SK-N-SH treated with all-trans-retinoic acid at 6 μM for 48 hours (cell line): ENCODE results near the gene SDK1.

ENCODE experiments used
- ARNTL ChIP-seq: fragments of 450-650 bp; formaldehyde crosslinking; IDR thresholded peaks from 2 replicates; pipeline ENCODE4 v1.5.0; 2020; ENCODE audit warnings: low read depth, mild to moderate bottlenecking, moderate library complexity, borderline replicate concordance
- CREB5 ChIP-seq: fragments of 250-450 bp; sonication (Bioruptor Pico); IDR thresholded peaks from 2 replicates; pipeline ENCODE4 v1.5.1; 2020; ENCODE audit warnings: low read depth, mild to moderate bottlenecking, moderate library complexity
- CSRNP3 ChIP-seq: fragments of 250-450 bp; sonication (Bioruptor Pico); IDR thresholded peaks from 2 replicates; pipeline ENCODE4 v1.5.1; 2021; ENCODE audit warnings: mild to moderate bottlenecking, moderate library complexity
- ESRRG ChIP-seq: fragments of 250-450 bp; sonication (Bioruptor Pico); IDR thresholded peaks from 2 replicates; pipeline ENCODE4 v1.6.1; 2021; ENCODE audit warnings: mild to moderate bottlenecking
- GLIS3 ChIP-seq: fragments of 250-450 bp; sonication (Bioruptor Pico); IDR thresholded peaks from 2 replicates; pipeline ENCODE4 v1.5.0; 2020; ENCODE audit warnings: mild to moderate bottlenecking, moderate library complexity
- PATZ1 ChIP-seq: fragments of 250-450 bp; sonication (Bioruptor Pico); IDR thresholded peaks from 2 replicates; pipeline ENCODE4 v1.8.0; 2020; ENCODE audit warnings: mild to moderate bottlenecking, moderate library complexity, borderline replicate concordance
- POU6F1 ChIP-seq: fragments of 250-450 bp; sonication (Bioruptor Pico); IDR thresholded peaks from 2 replicates; pipeline ENCODE4 v1.8.0; 2021; ENCODE audit warnings: low read depth, mild to moderate bottlenecking, moderate library complexity, borderline replicate concordance
- RARB ChIP-seq: fragments of 250-450 bp; sonication (Bioruptor Pico); IDR thresholded peaks from 2 replicates; pipeline ENCODE4 v1.8.0; 2021; ENCODE audit warnings: mild to moderate bottlenecking, moderate library complexity
- TOX ChIP-seq: fragments of 250-450 bp; sonication (Bioruptor Pico); IDR thresholded peaks from 2 replicates; pipeline ENCODE4 v1.8.0; 2021; ENCODE audit warnings: mild to moderate bottlenecking, moderate library complexity, borderline replicate concordance
- ZC3H10 ChIP-seq: fragments of 250-450 bp; sonication (Bioruptor Pico); IDR thresholded peaks from 2 replicates; pipeline ENCODE4 v1.5.1; 2021; ENCODE audit warnings: mild to moderate bottlenecking, moderate library complexity
- ZFP30 ChIP-seq: fragments of 450-650 bp; formaldehyde crosslinking; IDR thresholded peaks from 2 replicates; pipeline ENCODE4 v1.5.0; 2022; ENCODE audit warnings: mild to moderate bottlenecking, moderate library complexity
- ZNF70 ChIP-seq: fragments of 450-650 bp; formaldehyde crosslinking; IDR thresholded peaks from 2 replicates; pipeline ENCODE4 v1.5.0; 2020; ENCODE audit warnings: mild to moderate bottlenecking, moderate library complexity
- ZNF8 ChIP-seq: fragments of 450-650 bp; formaldehyde crosslinking; IDR thresholded peaks from 2 replicates; pipeline ENCODE4 v1.5.0; 2020; ENCODE audit warnings: mild to moderate bottlenecking, moderate library complexity

- TF ChIP-seq ZFP30 (CRISPR knock-in tag) (no peak), RARB (CRISPR knock-in tag) (no peak), ZC3H10 (CRISPR knock-in tag) (no peak), POU6F1 (CRISPR knock-in tag) (no peak), GLIS3 (CRISPR knock-in tag) (no peak), CREB5 (no peak), PATZ1 (CRISPR knock-in tag) (no peak), ESRRG (CRISPR knock-in tag) (no peak), ARNTL (CRISPR knock-in tag) (no peak), CSRNP3 (CRISPR knock-in tag) (no peak), ZNF8 (CRISPR knock-in tag) (no peak), TOX (CRISPR knock-in tag) (no peak), ZNF70 (CRISPR knock-in tag) (no peak)
Observed at GRCh38 chr7:3469641-3470040, 168.6 kb downstream of the SDK1 start.
